RWPE2 (cell line): ENCODE measurements around the gene PIP4K2B.

Source experiments
- ATAC-seq: fragments of 200-7000 bp; cut with Tn5 transposase; 3 replicates; pipeline ENCODE4 v1.9.1; 2021; ENCODE audit warnings: low read depth
- DNase-seq: peaks from one replicate; pipeline ENCODE4 v3.0.0-alpha.2; 2020; ENCODE audit warnings: low spot score
- H3K27ac ChIP-seq: fragments of 450-650 bp; 2 replicates; pipeline ENCODE4 v1.5.1; 2017; ENCODE audit warnings: mild to moderate bottlenecking; ENCODE audit not compliant: poor library complexity, severe bottlenecking
- H3K27me3 ChIP-seq: fragments of 250-450 bp; sonication (Bioruptor Pico); 2 replicates; pipeline ENCODE4 v1.5.1; 2021; ENCODE audit warnings: mild to moderate bottlenecking, moderate library complexity; ENCODE audit not compliant: insufficient read depth, poor library complexity, severe bottlenecking
- H3K36me3 ChIP-seq: fragments of 250-450 bp; sonication (Bioruptor Pico); 2 replicates; pipeline ENCODE4 v1.5.1; 2020; ENCODE audit warnings: low read depth, mild to moderate bottlenecking, moderate library complexity
- H3K4me1 ChIP-seq: fragments of 250-450 bp; sonication (Bioruptor Pico); 2 replicates; pipeline ENCODE4 v1.5.1; 2021; ENCODE audit warnings: mild to moderate bottlenecking, moderate library complexity; ENCODE audit not compliant: insufficient read depth, poor library complexity, severe bottlenecking
- H3K4me3 ChIP-seq: fragments of 250-450 bp; sonication (Bioruptor Pico); 2 replicates; pipeline ENCODE4 v1.5.1; 2021; ENCODE audit warnings: mild to moderate bottlenecking, moderate library complexity; ENCODE audit not compliant: severe bottlenecking
- H3K9me3 ChIP-seq: fragments of 250-450 bp; sonication (Bioruptor Pico); 2 replicates; pipeline ENCODE4 v1.5.1; 2021; ENCODE audit warnings: mild to moderate bottlenecking, moderate library complexity; ENCODE audit not compliant: severe bottlenecking
- TF ChIP-seq, protein P1 (sequence below): fragments of 450-650 bp; IDR thresholded peaks from one replicate; pipeline ENCODE4 v1.5.1; 2017; ENCODE audit warnings: mild to moderate bottlenecking, moderate library complexity; ENCODE audit not compliant: poor library complexity, severe bottlenecking

Gene PIP4K2B

GRCh38 chr17:38766341-38766740, 33.0 kb downstream of the PIP4K2B start:
- Histone ChIP-seq H3K4me3 (no peak overlapping the region), H3K27ac (no peak overlapping the region), H3K4me1 (no peaks in the 10 kb centered on the region), H3K9me3 (no peaks in the 10 kb centered on the region), H3K36me3 (peaks cover 84% of the 10 kb centered on the region), H3K27me3 (no peaks in the 10 kb centered on the region)
- DNase-seq (no peak), ATAC-seq (no peak)
- TF ChIP-seq, protein P1, sequence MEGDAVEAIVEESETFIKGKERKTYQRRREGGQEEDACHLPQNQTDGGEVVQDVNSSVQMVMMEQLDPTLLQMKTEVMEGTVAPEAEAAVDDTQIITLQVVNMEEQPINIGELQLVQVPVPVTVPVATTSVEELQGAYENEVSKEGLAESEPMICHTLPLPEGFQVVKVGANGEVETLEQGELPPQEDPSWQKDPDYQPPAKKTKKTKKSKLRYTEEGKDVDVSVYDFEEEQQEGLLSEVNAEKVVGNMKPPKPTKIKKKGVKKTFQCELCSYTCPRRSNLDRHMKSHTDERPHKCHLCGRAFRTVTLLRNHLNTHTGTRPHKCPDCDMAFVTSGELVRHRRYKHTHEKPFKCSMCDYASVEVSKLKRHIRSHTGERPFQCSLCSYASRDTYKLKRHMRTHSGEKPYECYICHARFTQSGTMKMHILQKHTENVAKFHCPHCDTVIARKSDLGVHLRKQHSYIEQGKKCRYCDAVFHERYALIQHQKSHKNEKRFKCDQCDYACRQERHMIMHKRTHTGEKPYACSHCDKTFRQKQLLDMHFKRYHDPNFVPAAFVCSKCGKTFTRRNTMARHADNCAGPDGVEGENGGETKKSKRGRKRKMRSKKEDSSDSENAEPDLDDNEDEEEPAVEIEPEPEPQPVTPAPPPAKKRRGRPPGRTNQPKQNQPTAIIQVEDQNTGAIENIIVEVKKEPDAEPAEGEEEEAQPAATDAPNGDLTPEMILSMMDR: no peak

- Histone ChIP-seq H3K9me3 (no peaks in the 10 kb centered on the region), H3K4me1 (no peaks in the 10 kb centered on the region), H3K4me3 (no peak overlapping the region), H3K27me3 (no peaks in the 10 kb centered on the region), H3K36me3 (peaks cover 90% of the 10 kb centered on the region), H3K27ac (no peak overlapping the region)
- DNase-seq (no peak), ATAC-seq (no peak)
- TF ChIP-seq, protein P1: no peak
Measured at GRCh38 chr17:38762231-38762630, 37.1 kb downstream of the PIP4K2B start.

DNA sequence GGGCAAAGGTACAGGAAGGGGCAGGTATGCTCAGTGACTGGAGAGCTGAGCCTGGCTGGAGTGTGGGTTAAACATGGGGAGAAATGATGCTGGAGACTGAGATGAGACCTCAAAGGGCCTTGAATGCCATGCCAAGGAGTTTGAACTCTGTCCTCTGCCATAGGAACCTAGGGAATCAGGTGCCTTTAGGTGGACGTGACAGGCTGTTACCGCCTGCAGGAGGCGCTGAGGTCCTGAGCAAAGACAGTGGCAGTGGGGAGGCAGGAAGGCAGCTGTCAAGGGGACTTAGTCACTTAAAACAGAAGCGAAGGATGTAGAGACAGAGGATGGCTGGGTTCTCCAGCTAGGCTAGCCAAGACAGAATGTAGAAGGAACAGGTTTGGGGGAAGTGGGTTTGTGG, 37.7 kb downstream of the PIP4K2B start:
- DNase-seq (no peak), ATAC-seq (no peak)
- TF ChIP-seq, protein P1: no peak
- Histone ChIP-seq H3K4me3 (no peak overlapping the region), H3K4me1 (no peaks in the 10 kb centered on the region), H3K27me3 (no peaks in the 10 kb centered on the region), H3K9me3 (no peaks in the 10 kb centered on the region), H3K27ac (no peak overlapping the region), H3K36me3 (peaks cover 90% of the 10 kb centered on the region)

GRCh38 chr17:38753071-38753506, 46.3 kb downstream of the PIP4K2B start:
- TF ChIP-seq, protein P1: no peak
- Histone ChIP-seq H3K36me3 (peaks cover 43% of the 10 kb centered on the region), H3K4me1 (no peaks in the 10 kb centered on the region), H3K9me3 (no peaks in the 10 kb centered on the region), H3K27me3 (no peaks in the 10 kb centered on the region), H3K27ac (peak overlapping the region; percentile 84), H3K4me3 (peak overlapping the region; percentile 84)
- DNase-seq (no peak), ATAC-seq (no peak)

DNA sequence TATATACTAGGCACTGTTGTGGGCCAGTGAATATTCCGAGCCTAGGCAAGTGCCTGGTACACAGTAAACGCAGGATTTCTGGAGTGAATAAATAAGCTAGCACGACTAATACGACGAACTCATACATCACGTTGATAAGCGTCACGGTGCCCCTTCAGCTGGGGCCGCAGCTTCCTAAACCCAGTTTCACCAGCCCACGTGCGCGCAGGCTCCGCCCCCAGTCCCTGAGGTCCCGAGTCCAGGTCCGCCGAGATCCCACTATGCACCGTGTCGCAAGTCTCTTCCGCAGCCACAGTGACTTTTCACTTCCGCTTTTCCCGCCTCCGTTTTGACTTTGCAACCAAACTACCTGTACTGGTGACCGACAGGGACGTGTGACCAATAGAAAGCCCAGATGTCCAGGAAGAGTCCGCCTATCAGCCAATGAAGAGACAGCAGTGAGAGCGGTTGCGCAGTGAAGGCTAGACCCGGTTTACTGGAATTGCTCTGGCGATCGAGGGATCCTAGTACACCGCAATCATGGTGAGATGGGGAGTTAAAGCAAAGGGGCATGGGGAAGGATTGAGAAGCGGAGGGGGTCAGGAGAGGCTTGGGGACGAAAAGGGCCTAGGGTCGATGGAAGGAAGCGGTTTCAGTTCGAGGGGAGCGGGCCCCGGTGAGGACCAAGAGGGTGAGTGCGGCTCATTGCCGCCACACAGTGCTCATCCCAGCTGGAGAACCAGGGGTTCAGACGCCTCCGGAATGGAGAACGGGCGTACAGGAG, 46.9 kb downstream of the PIP4K2B start, which contains the start of gene PSMB3:
Gene PSMB3, plus strand, starts transcription at position 434 of the 763 bp plus-strand sequence. Its CDS starts 86 bp downstream, at position 520.
- Histone ChIP-seq H3K4me3 (peak within 1 kb of the TSS; percentile 84), H3K9me3 (no peaks in the 10 kb centered on the region), H3K4me1 (no peaks in the 10 kb centered on the region), H3K27ac (peak within 1 kb of the TSS; percentile 84), H3K27me3 (no peaks in the 10 kb centered on the region), H3K36me3 (peaks cover 37% of the 10 kb centered on the region)
- DNase-seq (peak; percentile 96), ATAC-seq (peak; percentile 82)
- TF ChIP-seq, protein P1: no peak
